ENCODE data around the gene PIMREG. TPM values are rescaled to one million over a fixed set of nuclear protein-coding genes. Genes with fewer than 3 reads are reported as not detected.
A peak's percentile ranks its signal among the peaks of the same experiment; 100 is the strongest.

PIMREG gene
- total RNA-seq, 1 donor from 2014 or later, result 0.27 TPM

DNA sequence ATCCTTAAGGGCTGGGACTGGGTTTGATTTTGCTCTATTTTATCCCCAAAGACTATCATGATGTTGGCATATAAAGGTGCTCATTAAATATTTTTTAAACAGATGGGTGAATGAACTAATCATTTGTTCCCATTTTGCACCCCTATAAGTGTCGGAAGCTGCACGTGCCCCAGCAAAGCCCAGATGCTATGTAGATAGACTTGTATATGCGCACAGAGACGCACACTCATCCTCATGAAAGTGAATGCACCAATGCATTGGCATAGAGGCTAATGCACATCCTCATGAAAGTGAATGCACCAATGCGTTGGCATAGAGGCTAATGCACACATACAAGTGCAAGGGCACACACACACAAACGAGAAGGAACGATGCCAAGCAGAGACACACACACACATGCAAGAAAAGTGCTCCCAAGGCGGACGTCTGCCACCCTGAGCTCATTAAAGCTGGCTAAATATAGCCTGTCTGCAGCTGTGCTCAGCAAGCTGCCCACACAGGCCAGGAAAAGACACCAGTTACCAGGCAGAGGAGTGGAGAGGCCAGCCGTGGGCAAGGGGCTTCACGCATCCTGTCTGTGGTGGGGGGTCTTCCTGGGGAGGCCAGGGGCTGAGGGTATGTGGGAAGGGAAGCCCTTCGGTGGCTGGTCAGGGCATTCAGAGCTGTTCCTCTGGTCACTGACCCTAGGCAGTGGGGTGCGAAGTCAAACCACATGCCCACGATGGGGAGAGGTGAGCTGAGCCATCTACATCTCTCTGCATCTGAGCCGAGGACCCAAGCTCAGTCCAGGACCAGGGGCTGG is 52.6 kb downstream of the PIMREG start:
- Mint-ChIP-seq H3K27ac (no peak overlapping the region), H3K27me3 (peaks cover 6% of the 10 kb centered on the region), H3K9me3 (no peaks in the 10 kb centered on the region), H3K4me3 (peak overlapping the region; percentile 36), H3K4me1 (peaks cover 20% of the 10 kb centered on the region), H3K36me3 (ENCODE audit: low read depth) (no peaks in the 10 kb centered on the region)
- no peak for DNase-seq
- CTCF ChIA-PET, result interaction anchor here (1.2 kb wide), 1 partner anchor 205 kb away, joined by 4 read pairs; no protein-coding TSS in a partner anchor
- no peak for ATAC-seq (ENCODE audit: low read depth)
- TF ChIP-seq, protein P1, sequence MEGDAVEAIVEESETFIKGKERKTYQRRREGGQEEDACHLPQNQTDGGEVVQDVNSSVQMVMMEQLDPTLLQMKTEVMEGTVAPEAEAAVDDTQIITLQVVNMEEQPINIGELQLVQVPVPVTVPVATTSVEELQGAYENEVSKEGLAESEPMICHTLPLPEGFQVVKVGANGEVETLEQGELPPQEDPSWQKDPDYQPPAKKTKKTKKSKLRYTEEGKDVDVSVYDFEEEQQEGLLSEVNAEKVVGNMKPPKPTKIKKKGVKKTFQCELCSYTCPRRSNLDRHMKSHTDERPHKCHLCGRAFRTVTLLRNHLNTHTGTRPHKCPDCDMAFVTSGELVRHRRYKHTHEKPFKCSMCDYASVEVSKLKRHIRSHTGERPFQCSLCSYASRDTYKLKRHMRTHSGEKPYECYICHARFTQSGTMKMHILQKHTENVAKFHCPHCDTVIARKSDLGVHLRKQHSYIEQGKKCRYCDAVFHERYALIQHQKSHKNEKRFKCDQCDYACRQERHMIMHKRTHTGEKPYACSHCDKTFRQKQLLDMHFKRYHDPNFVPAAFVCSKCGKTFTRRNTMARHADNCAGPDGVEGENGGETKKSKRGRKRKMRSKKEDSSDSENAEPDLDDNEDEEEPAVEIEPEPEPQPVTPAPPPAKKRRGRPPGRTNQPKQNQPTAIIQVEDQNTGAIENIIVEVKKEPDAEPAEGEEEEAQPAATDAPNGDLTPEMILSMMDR (IDR thresholded peaks at IDR 0.05), result no peak
- intact Hi-C loops (cut with micrococcal nuclease), result no loop called here
- POLR2A ChIA-PET, result no interaction called here

DNA sequence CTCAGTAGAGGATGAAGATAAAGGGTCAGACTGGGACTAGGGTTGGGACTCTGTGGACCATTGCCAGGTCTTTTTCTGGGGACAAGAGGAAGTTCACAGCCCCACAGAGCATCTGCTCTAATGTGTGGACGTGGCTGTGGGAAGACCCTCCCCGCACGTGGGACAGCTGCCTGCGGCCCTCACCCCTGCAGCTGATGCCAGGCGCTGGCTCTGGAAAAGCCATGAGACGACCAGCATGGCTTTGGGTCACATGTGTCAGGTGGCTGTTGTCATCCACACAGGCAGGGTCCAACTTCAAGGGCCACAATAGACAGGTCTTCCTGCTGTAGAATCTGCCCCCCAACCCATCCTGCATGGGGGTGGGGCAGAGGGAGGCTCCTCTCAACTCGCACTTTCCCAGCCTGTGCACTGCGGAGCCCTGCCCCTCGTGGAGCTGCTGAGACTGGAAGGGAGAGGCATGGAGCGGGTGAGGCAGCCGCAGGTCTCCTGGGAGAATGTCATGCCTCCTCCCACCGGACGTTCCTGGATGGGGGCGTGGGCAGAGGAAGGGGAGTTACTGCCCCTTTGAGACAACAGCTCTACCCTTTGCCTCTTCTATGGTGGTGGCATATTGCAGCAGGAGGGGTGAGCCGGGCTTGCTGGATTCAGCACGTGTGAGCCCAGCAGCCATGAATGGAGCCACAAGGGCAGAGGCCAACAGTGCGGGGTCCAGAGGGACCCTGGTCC is 53.4 kb downstream of the PIMREG start:
- H3K9me3 Mint-ChIP-seq, result no peaks in the 10 kb centered on the region
- CTCF ChIA-PET, result interaction anchor here (1.2 kb wide), 1 partner anchor 204 kb away, joined by 4 read pairs; no protein-coding TSS in a partner anchor
- no peaks in the 10 kb centered on the region for H3K36me3 Mint-ChIP-seq (ENCODE audit: low read depth)
- no peak overlapping the region for H3K4me3 Mint-ChIP-seq
- H3K27ac Mint-ChIP-seq, result no peak overlapping the region
- no peak for ATAC-seq (ENCODE audit: low read depth)
- TF ChIP-seq, protein P1 (IDR thresholded peaks at IDR 0.05), result no peak
- intact Hi-C loops (cut with micrococcal nuclease), result no loop called here
- POLR2A ChIA-PET, result no interaction called here
- no peak for DNase-seq
- peaks cover 20% of the 10 kb centered on the region for H3K4me1 Mint-ChIP-seq
- peaks cover 6% of the 10 kb centered on the region for H3K27me3 Mint-ChIP-seq

DNA sequence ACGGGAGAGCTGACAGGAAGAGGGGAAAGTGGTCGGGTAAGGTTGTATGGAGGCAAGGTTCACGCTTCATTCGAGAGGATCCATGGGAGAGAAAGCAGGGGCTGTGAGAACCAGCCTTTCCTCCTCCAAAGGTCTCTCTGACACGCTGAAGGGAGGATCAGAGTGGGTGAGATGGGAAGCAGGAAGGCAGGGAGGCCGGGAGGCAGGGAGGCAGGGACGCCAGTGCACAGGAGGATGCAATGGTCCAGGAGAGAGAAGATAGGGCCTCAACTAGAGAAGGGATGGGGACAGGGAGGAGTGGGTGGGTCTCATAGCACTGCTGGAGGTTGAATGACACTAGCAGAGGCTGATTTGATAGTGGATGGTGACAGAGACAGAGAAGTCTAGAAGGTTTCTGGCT is 54.1 kb downstream of the PIMREG start:
- TF ChIP-seq, protein P1 (IDR thresholded peaks at IDR 0.05), result no peak
- Mint-ChIP-seq H3K4me3 (no peak overlapping the region), H3K9me3 (no peaks in the 10 kb centered on the region), H3K27ac (no peak overlapping the region), H3K27me3 (peaks cover 6% of the 10 kb centered on the region), H3K36me3 (ENCODE audit: low read depth) (no peaks in the 10 kb centered on the region), H3K4me1 (peaks cover 20% of the 10 kb centered on the region)
- ChIA-PET POLR2A (no interaction called here), CTCF (no interaction called here)
- ATAC-seq (ENCODE audit: low read depth), result no peak
- DNase-seq, result no peak
- intact Hi-C loops (cut with micrococcal nuclease), result no loop called here

DNA sequence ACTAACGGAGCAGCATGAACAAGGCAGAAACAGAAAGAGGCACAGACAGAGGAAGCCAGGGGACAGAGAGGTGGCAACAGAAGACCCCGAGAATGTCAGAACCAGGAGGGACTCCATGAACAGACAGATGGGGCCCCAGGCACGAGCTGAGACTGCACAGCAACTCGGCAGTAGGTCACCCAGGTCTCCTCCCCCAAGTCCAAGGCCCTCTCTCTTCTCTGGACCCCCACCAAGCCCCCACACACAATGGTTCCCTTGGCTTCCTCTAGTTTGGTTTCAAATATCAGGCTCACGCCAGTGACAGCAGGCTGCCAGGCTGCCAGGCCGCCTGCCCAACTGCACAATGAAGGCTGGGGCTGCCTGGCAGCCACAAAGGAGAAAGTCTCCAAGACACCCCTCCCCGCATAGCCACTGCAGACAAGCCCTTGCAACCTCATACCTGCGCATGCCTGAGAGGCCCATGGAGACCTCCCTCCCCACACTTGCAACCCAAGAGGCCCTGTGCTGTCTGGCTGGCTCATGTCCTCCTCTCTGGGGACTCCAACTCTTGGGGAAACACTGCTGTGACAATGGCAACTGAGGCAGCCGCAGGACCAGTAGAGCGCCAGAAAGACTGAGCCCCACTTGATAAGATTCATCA is 54.8 kb downstream of the PIMREG start:
- Mint-ChIP-seq H3K27me3 (peaks cover 6% of the 10 kb centered on the region), H3K36me3 (ENCODE audit: low read depth) (no peaks in the 10 kb centered on the region), H3K9me3 (no peaks in the 10 kb centered on the region), H3K4me3 (no peak overlapping the region), H3K27ac (no peak overlapping the region), H3K4me1 (peaks cover 20% of the 10 kb centered on the region)
- intact Hi-C loops (cut with micrococcal nuclease), result no loop called here
- ATAC-seq (ENCODE audit: low read depth) (no peak), DNase-seq (no peak)
- POLR2A ChIA-PET, result no interaction called here
- TF ChIP-seq, protein P1 (IDR thresholded peaks at IDR 0.05), result no peak
- CTCF ChIA-PET, result no interaction called here

Other genes with a start within 250 kb of the PIMREG start
- not detected in 2 replicates for gene AIPL1, start 9.3 kb upstream of the PIMREG start, total RNA-seq
- 0.69 and 1.1 TPM in 2 replicates for gene PITPNM3, start 112.1 kb downstream of the PIMREG start, total RNA-seq
- gene KIAA0753, start 196.3 kb downstream of the PIMREG start, total RNA-seq, result 21.0 and 24.7 TPM in 2 replicates
- 42.7 and 54.5 TPM in 2 replicates for gene TXNDC17, start 196.6 kb downstream of the PIMREG start, total RNA-seq
- 16.5 and 23.4 TPM in 2 replicates for gene MED31, start 207.2 kb downstream of the PIMREG start, total RNA-seq
- 2.9 and 3.5 TPM in 2 replicates for gene C17orf100, start 207.3 kb downstream of the PIMREG start, total RNA-seq

Data from activated B cell treated with CpG ODN at 0.5 μM for 24 hours (primary cell).